HepG2 (cell line): ENCODE results near the gene NOM1. TPM values are rescaled to one million over a fixed set of nuclear protein-coding genes. Genes with fewer than 3 reads are reported as not detected.

Experiments used
- ATAC-seq: fragments of 200-7000 bp; cut with Tn5 transposase; 3 replicates; pipeline ENCODE4 v1.9.1; 2020; ENCODE audit warnings: mild to moderate bottlenecking, moderate library complexity
- BruUV-seq: library from RNA; stranded (reverse); fragments of 400-500 nt; replicated peaks from 2 replicates; lab custom pipeline; 2021; lab: Mats Ljungman, UMichigan
- CTCF ChIA-PET: fragments of 300-600 bp; formaldehyde crosslinking; extraction: SDS; loops from one replicate; lab custom pipeline; 2021; ENCODE audit warnings: low total read pairs, inconsistent platforms, low intra/inter-chr PET ratio; lab: Yijun Ruan, JAX
- POLR2A ChIA-PET: fragments of 350-600 bp; sonication (Branson Sonifier 250); formaldehyde crosslinking; loops from one replicate; lab custom pipeline; 2020; ENCODE audit warnings: antibody characterized with exemption, inconsistent platforms; lab: Yijun Ruan, JAX
- DNase-seq: peaks from one replicate; pipeline ENCODE4 v3.0.0-alpha.2; 2015; ENCODE audit warnings: low spot score
- FAIRE-seq: peaks from 3 replicates; lab custom pipeline; 2011; peaks lifted over from hg19 to GRCh38; lab: Jason Lieb, UNC
- H2AFZ ChIP-seq: one replicate; pipeline ENCODE4 v1.6.1; 2011; ENCODE audit warnings: low read length, inconsistent platforms
- H3K27ac ChIP-seq: fragments of 300-600 bp; 3 replicates; pipeline ENCODE4 v1.8.0; 2011; ENCODE audit warnings: mixed run types, mild to moderate bottlenecking, mixed read lengths, low read length, inconsistent platforms; ENCODE audit not compliant: insufficient read depth; ENCODE audit errors: extremely low read length
- H3K27me3 ChIP-seq, 2 experiments: fragments of 200-600 bp in 1 of 2; 2 replicates in 1 of 2; 3 replicates in 1 of 2; pipeline versions ENCODE4 v1.6.0 to v1.8.0; 2011; ENCODE audit warnings: low read length in 2 of 2, mild to moderate bottlenecking in 2 of 2, moderate library complexity in 2 of 2, inconsistent platforms in 1 of 2; ENCODE audit not compliant: insufficient read depth in 2 of 2, control insufficient read depth in 1 of 2
- H3K36me3 ChIP-seq, 2 experiments: fragments of 200-600 bp in 1 of 2; replicated peaks in 1 of 2; 2 replicates in 1 of 2; 3 replicates in 1 of 2; pipeline versions ENCODE4 v1.5.1 to v1.8.0; 2011; ENCODE audit warnings: low read length in 2 of 2, inconsistent platforms in 1 of 2; ENCODE audit not compliant: insufficient read depth in 2 of 2, control insufficient read depth in 1 of 2
- H3K4me1 ChIP-seq: 2 replicates; pipeline ENCODE4 v1.5.1; 2012; ENCODE audit warnings: low read length, inconsistent platforms; ENCODE audit not compliant: insufficient read depth
- H3K4me2 ChIP-seq: 2 replicates; pipeline ENCODE4 v1.6.0; 2011; ENCODE audit warnings: low read depth, low read length, inconsistent platforms
- H3K4me3 ChIP-seq, 3 experiments: fragments of 200-600 bp in 1 of 3; sonication (generic), shearing (Covaris generic) in 1 of 3; replicated peaks in 1 of 3; 2 replicates each; pipeline ENCODE4 v1.5.1; 2011 to 2016; ENCODE audit warnings: low read length in 3 of 3, inconsistent platforms in 2 of 3, low read depth in 2 of 3, mild to moderate bottlenecking in 2 of 3, control low read depth in 1 of 3, mixed read lengths in 1 of 3; ENCODE audit not compliant: insufficient read depth in 1 of 3
- H3K79me2 ChIP-seq: one replicate; pipeline ENCODE4 v1.6.1; 2011; ENCODE audit warnings: low read length, inconsistent platforms; ENCODE audit not compliant: insufficient read depth
- H3K9ac ChIP-seq: 2 replicates; pipeline ENCODE4 v1.6.0; 2011; ENCODE audit warnings: mild to moderate bottlenecking, low read depth, low read length, inconsistent platforms; ENCODE audit not compliant: insufficient read depth
- H3K9me3 ChIP-seq: 2 replicates; pipeline ENCODE4 v1.5.1; 2012; ENCODE audit warnings: mild to moderate bottlenecking, low read length
- H4K20me1 ChIP-seq: 2 replicates; pipeline ENCODE4 v1.6.0; 2011; ENCODE audit warnings: inconsistent platforms, mild to moderate bottlenecking, low read length, moderate library complexity; ENCODE audit not compliant: insufficient read depth
- AGO2 ChIP-seq: fragments of 200-400 bp; formaldehyde crosslinking; optimal IDR thresholded peaks from 2 replicates; pipeline ENCODE3; 2017; ENCODE audit warnings: mild to moderate bottlenecking, low read depth, low read length, moderate library complexity
- CREB1 ChIP-seq, 2 experiments: fragments of 450-650 bp in 1 of 2; IDR thresholded peaks; 2 replicates each; pipeline ENCODE4 v1.6.1; 2016 to 2017; ENCODE audit warnings: control low read depth in 1 of 2, mild to moderate bottlenecking in 1 of 2, missing compliant biosample characterization in 1 of 2, missing genetic modification characterization in 1 of 2
- HOXA3 ChIP-seq: sonication (generic); formaldehyde crosslinking; IDR thresholded peaks from 2 replicates; pipeline ENCODE4 v1.5.0; 2020; ENCODE audit warnings: missing genetic modification reagents
- ZNF737 ChIP-seq: sonication (generic); formaldehyde crosslinking; IDR thresholded peaks from 2 replicates; pipeline ENCODE4 v1.5.0; 2020; ENCODE audit warnings: missing genetic modification reagents, mild to moderate bottlenecking, borderline replicate concordance
- WGBS: methylation state at CpG from one replicate; pipeline ENCODE4 v1.1.6; 2017; ENCODE audit warnings: low lambda C conversion rate; 5-methylcytosine and 5-hydroxymethylcytosine counted together
- in situ Hi-C: cut with HindIII; loops from 2 replicates; pipeline ENCODE4 v1.10.0; 2017; ENCODE audit warnings: low pct_unique_long_range_greater_than_20kb; ENCODE audit not compliant: extremely low pct_ligation_motif_present
- intact Hi-C: fragments of 100-400 bp; cut with micrococcal nuclease; formaldehyde crosslinking; loops from one replicate; pipeline ENCODE4 v1.10.0; 2022; ENCODE audit not compliant: unreplicated experiment
- polyA plus RNA-seq, 8 experiments: library from polyadenylated mRNA; depleted of rRNA in 3 of 8; stranded (reverse) in 7 of 8; unstranded in 1 of 8; fragments of >200 nt; fragmentation: Illumina TruSeq in 4 of 8; extraction: Trizol in 4 of 8; gene quantifications; 2 replicates each; pipeline versions ENCODE4 v1.2.1 to v1.2.3, GENCODE V29; 2011 to 2016; ENCODE audit warnings: low read depth in 4 of 8, missing spikeins in 1 of 8, mixed read lengths in 1 of 8; ENCODE audit not compliant: insufficient read depth in 1 of 8
- total RNA-seq, 5 experiments: library from RNA; depleted of rRNA; stranded (reverse); fragments of >200 nt; fragmentation: Illumina TruSeq; extraction: Trizol; gene quantifications; 2 replicates each; pipeline ENCODE4 v1.2.3, GENCODE V29; 2016; ENCODE audit warnings: low read depth in 1 of 5
- TF ChIP-seq, protein P1 (sequence below): sonication (generic); formaldehyde crosslinking; IDR thresholded peaks from 2 replicates; pipeline ENCODE4 v1.4.0; 2020; ENCODE audit warnings: mild to moderate bottlenecking, missing genetic modification reagents
- TF ChIP-seq, protein P2 (sequence below): sonication (generic); formaldehyde crosslinking; conservative IDR thresholded peaks from 2 replicates; pipeline ENCODE4 v1.8.0; 2022; ENCODE audit warnings: mild to moderate bottlenecking, moderate library complexity, missing genetic modification reagents
- TF ChIP-seq, protein P3 (sequence below): sonication (generic); formaldehyde crosslinking; IDR thresholded peaks from 2 replicates; pipeline ENCODE4 v1.5.0; 2020; ENCODE audit warnings: mild to moderate bottlenecking, missing genetic modification reagents, moderate library complexity
- TF ChIP-seq, protein P4 (sequence below): sonication (generic); formaldehyde crosslinking; IDR thresholded peaks from 2 replicates; pipeline ENCODE4 v1.4.0; 2020; ENCODE audit warnings: mild to moderate bottlenecking, missing genetic modification reagents

NOM1 gene
- total and polyA plus RNA-seq, 2 of the 13 experiments (the other 11 are each of a cell fraction or from before 2014, with no cell fraction given): 14.2 to 26.2 TPM

DNA sequence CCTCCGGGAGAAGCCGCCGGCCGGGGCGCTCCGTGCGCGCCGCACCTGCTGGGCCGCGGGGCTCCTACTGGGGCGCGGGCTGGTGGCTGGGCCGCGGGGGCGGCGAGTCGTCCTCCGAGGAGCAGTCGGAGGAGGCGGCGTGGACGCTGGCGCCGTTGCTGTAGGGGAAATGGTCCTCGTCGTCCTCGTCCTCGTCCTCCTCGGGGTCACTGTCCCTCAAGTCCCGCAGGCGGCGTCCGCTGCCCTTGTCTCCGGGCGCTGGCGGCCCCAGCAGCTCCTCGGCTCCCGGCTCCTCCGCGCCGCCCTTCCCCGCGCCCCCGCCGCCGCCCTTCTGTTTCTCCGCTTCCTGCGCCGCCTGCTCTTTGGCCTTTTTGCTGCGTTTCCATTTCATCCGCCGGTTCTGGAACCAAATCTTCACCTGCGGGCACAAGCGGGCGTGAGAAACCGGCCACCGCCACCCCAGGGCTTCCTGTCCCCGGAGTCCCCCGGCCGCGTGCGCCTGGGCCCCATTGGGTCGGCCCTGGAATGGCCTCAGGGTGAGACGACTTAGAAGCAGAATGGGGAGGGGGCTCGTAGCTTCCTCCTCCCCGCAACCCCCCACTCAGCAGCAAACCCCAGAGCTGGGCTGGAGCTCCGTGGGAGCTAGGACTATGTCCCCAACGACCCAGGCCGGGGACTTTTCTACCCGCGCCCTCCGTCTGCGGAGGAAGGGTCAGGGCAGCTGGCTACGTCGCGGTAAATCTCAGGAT lies 56.1 kb downstream of the NOM1 start:
- CTCF ChIA-PET: no interaction called here
- no peaks in the 10 kb centered on the region for H3K9me3 ChIP-seq
- intact Hi-C loops (loop anchor here (5.0 kb wide), 1 partner anchor 53 kb away; no protein-coding TSS in a partner anchor), in situ Hi-C loops (no loop called here)
- BruUV-seq: no TSS peak
- ATAC-seq (no peak), DNase-seq (no peak), FAIRE-seq (no peak)
- H3K4me1 ChIP-seq: peaks cover 33% of the 10 kb centered on the region
- peaks cover 13% of the 10 kb centered on the region for H3K79me2 ChIP-seq
- no peak overlapping the region for H3K27ac ChIP-seq
- H3K9ac ChIP-seq: no peak overlapping the region
- peaks cover 3 to 25% of the 10 kb centered on the region in 2 experiments; a peak in 4 of 5 replicates for H3K27me3 ChIP-seq
- no peak overlapping the region for H2AFZ ChIP-seq
- 77% methylated on average over 67 of the region's 77 CpGs for WGBS
- H4K20me1 ChIP-seq: peaks cover 6% of the 10 kb centered on the region
- TF ChIP-seq ZNF737 (CRISPR knock-in tag): no peak
- peak; percentile 14 for TF ChIP-seq AGO2
- no peak for TF ChIP-seq HOXA3 (CRISPR knock-in tag)
- TF ChIP-seq, all 625 proteins: peak for 1
- Histone ChIP-seq H3K4me3 (no peak overlapping the region; a peak in 2 of 6 replicates), H3K4me2 (0 out of 2 replicates have a peak overlapping the region, but pooled peaks have one; percentile 27), H3K36me3 (peaks cover 0 to 6% of the 10 kb centered on the region in 2 experiments; a peak in 1 of 5 replicates)
- POLR2A ChIA-PET: no interaction called here

DNA sequence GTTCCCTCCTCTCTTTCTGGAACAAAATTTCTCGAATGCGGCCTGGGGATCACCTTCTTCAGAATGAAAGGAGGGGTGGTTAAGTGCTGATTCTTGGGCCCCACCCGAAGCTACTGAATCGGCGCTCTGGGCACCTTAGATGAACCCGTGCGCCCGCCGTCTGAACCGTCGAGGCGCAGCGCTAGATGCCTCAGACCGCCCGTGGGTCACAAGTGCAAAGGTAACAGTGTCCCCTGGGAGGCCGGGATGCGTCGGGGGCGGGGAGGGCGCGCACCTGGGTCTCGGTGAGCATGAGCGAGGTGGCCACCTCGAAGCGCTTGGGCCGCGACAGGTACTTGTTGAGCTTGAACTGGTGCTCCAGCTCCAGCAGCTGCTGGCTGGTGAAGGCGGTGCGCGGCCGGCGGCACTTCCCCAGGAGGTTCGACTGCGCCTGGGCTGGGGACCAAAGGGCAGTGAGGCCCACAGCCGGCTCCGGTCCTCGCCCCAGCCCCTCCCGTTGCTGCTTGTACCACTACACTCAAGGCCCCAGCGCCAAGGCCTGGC lies 56.8 kb downstream of the NOM1 start:
- intact Hi-C loops: loop anchor here (5.0 kb wide), 1 partner anchor 54 kb away; no protein-coding TSS in a partner anchor
- Histone ChIP-seq H3K4me2 (peak overlapping the region; percentile 12; the same call in 1 of the 2 replicates), H3K9ac (no peak overlapping the region), H3K9me3 (no peaks in the 10 kb centered on the region), H4K20me1 (peaks cover 6% of the 10 kb centered on the region), H2AFZ (no peak overlapping the region), H3K27me3 (peaks cover 3 to 30% of the 10 kb centered on the region in 2 experiments; a peak in 4 of 5 replicates), H3K79me2 (peaks cover 13% of the 10 kb centered on the region), H3K27ac (no peak overlapping the region), H3K4me3 (no peak overlapping the region), H3K4me1 (peaks cover 31% of the 10 kb centered on the region), H3K36me3 (peaks cover 0 to 6% of the 10 kb centered on the region in 2 experiments; a peak in 1 of 5 replicates)
- POLR2A ChIA-PET: no interaction called here
- FAIRE-seq (no peak), ATAC-seq (peak; percentile 5; the same call in 1 of the 3 replicates), DNase-seq (no peak)
- in situ Hi-C loops: no loop called here
- CTCF ChIA-PET: no interaction called here
- 65% methylated on average over 24 of the region's 39 CpGs for WGBS
- BruUV-seq: no TSS peak
- TF ChIP-seq, protein P1, sequence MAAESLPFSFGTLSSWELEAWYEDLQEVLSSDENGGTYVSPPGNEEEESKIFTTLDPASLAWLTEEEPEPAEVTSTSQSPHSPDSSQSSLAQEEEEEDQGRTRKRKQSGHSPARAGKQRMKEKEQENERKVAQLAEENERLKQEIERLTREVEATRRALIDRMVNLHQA: no peak
- TF ChIP-seq, protein P2, sequence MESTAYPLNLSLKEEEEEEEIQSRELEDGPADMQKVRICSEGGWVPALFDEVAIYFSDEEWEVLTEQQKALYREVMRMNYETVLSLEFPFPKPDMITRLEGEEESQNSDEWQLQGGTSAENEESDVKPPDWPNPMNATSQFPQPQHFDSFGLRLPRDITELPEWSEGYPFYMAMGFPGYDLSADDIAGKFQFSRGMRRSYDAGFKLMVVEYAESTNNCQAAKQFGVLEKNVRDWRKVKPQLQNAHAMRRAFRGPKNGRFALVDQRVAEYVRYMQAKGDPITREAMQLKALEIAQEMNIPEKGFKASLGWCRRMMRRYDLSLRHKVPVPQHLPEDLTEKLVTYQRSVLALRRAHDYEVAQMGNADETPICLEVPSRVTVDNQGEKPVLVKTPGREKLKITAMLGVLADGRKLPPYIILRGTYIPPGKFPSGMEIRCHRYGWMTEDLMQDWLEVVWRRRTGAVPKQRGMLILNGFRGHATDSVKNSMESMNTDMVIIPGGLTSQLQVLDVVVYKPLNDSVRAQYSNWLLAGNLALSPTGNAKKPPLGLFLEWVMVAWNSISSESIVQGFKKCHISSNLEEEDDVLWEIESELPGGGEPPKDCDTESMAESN (CRISPR knock-in tag): no peak
- TF ChIP-seq, protein P3, sequence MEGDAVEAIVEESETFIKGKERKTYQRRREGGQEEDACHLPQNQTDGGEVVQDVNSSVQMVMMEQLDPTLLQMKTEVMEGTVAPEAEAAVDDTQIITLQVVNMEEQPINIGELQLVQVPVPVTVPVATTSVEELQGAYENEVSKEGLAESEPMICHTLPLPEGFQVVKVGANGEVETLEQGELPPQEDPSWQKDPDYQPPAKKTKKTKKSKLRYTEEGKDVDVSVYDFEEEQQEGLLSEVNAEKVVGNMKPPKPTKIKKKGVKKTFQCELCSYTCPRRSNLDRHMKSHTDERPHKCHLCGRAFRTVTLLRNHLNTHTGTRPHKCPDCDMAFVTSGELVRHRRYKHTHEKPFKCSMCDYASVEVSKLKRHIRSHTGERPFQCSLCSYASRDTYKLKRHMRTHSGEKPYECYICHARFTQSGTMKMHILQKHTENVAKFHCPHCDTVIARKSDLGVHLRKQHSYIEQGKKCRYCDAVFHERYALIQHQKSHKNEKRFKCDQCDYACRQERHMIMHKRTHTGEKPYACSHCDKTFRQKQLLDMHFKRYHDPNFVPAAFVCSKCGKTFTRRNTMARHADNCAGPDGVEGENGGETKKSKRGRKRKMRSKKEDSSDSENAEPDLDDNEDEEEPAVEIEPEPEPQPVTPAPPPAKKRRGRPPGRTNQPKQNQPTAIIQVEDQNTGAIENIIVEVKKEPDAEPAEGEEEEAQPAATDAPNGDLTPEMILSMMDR (CRISPR knock-in tag): no peak
- TF ChIP-seq CREB1 (IDR thresholded peaks at IDR 0.05) (no peak), CREB1 (CRISPR knock-in tag; IDR thresholded peaks at IDR 0.05) (no peak)
- TF ChIP-seq, protein P4, sequence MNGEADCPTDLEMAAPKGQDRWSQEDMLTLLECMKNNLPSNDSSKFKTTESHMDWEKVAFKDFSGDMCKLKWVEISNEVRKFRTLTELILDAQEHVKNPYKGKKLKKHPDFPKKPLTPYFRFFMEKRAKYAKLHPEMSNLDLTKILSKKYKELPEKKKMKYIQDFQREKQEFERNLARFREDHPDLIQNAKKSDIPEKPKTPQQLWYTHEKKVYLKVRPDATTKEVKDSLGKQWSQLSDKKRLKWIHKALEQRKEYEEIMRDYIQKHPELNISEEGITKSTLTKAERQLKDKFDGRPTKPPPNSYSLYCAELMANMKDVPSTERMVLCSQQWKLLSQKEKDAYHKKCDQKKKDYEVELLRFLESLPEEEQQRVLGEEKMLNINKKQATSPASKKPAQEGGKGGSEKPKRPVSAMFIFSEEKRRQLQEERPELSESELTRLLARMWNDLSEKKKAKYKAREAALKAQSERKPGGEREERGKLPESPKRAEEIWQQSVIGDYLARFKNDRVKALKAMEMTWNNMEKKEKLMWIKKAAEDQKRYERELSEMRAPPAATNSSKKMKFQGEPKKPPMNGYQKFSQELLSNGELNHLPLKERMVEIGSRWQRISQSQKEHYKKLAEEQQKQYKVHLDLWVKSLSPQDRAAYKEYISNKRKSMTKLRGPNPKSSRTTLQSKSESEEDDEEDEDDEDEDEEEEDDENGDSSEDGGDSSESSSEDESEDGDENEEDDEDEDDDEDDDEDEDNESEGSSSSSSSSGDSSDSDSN (CRISPR knock-in tag): peak; percentile 99
